K562 (cell line): ENCODE results near the gene PLA2G4C. TPM values are rescaled to one million over a fixed set of nuclear protein-coding genes. Genes with fewer than 3 reads are reported as not detected.
A peak's percentile ranks its signal among the peaks of the same experiment; 100 is the strongest.

ENCODE experiments used
- CREB1 ChIP-seq, 2 experiments: sonication (generic) in 1 of 2; formaldehyde crosslinking in 1 of 2; IDR thresholded peaks; 2 replicates each; pipeline versions ENCODE4 v1.6.1 to v1.8.0; 2012 to 2022; ENCODE audit warnings: inconsistent platforms in 1 of 2, mild to moderate bottlenecking in 1 of 2, missing genetic modification reagents in 1 of 2, moderate library complexity in 1 of 2
- DPF2 ChIP-seq: fragments of 450-650 bp; IDR thresholded peaks from 2 replicates; pipeline ENCODE4 v1.6.1; 2016
- EHMT2 ChIP-seq: fragments of 450-650 bp; IDR thresholded peaks from 2 replicates; pipeline ENCODE4 v1.6.1; 2018; ENCODE audit warnings: antibody characterized with exemption
- MIER1 ChIP-seq: fragments of 450-650 bp; IDR thresholded peaks from 2 replicates; pipeline ENCODE4 v1.6.1; 2016; ENCODE audit warnings: antibody characterized with exemption, mild to moderate bottlenecking, low read depth
- NRF1 ChIP-seq, 2 experiments: fragments of 450-650 bp; IDR thresholded peaks in 1 of 2; conservative IDR thresholded peaks in 1 of 2; 2 replicates each; pipeline ENCODE4 v1.6.1; 2014; ENCODE audit warnings: mild to moderate bottlenecking in 2 of 2
- RBFOX2 ChIP-seq: fragments of 200-400 bp; formaldehyde crosslinking; IDR thresholded peaks from 2 replicates; pipeline ENCODE4 v1.6.1; 2017; ENCODE audit warnings: low read depth, mild to moderate bottlenecking, low read length, moderate library complexity
- ZFX ChIP-seq: sonication (generic); formaldehyde crosslinking; IDR thresholded peaks from 2 replicates; pipeline ENCODE4 v1.8.0; 2022; ENCODE audit warnings: mild to moderate bottlenecking, missing genetic modification reagents, moderate library complexity
- ZNF146 ChIP-seq: IDR thresholded peaks from one replicate; pipeline ENCODE4 v1.6.1; 2018; ENCODE audit warnings: missing compliant biosample characterization; ENCODE audit not compliant: unreplicated experiment
- ZNF184 ChIP-seq: sonication (generic); formaldehyde crosslinking; IDR thresholded peaks from 2 replicates; pipeline ENCODE4 v1.5.0; 2020; ENCODE audit warnings: missing genetic modification reagents
- ZNF212 ChIP-seq: fragments of 450-650 bp; formaldehyde crosslinking; IDR thresholded peaks from 2 replicates; pipeline ENCODE4 v1.4.0; 2020; ENCODE audit warnings: mild to moderate bottlenecking
- ZNF407 ChIP-seq: fragments of 450-650 bp; IDR thresholded peaks from 2 replicates; pipeline ENCODE4 v1.6.1; 2016; ENCODE audit warnings: low read depth
- ZNF511 ChIP-seq: sonication (generic); formaldehyde crosslinking; IDR thresholded peaks from 2 replicates; pipeline ENCODE4 v1.8.0; 2022; ENCODE audit warnings: mild to moderate bottlenecking, missing genetic modification reagents
- polyA plus RNA-seq, 8 experiments: library from polyadenylated mRNA; depleted of rRNA in 4 of 8; stranded (reverse) in 5 of 8; unstranded in 3 of 8; fragments of >200 nt; fragmentation: Nextera tagmentation in 2 of 8; fragmentation: Illumina TruSeq in 1 of 8; extraction: Ambion mirVana in 2 of 8; extraction: Trizol in 1 of 8; gene quantifications; 2 replicates each; pipeline versions ENCODE4 v1.2.1 to v1.2.3, GENCODE V29; 2011 to 2014; ENCODE audit warnings: inconsistent platforms in 1 of 8, missing spikeins in 1 of 8
- total RNA-seq, 7 experiments: library from RNA; depleted of rRNA in 6 of 7; stranded (reverse); fragments of >200 nt in 6 of 7; fragmentation: Illumina TruSeq in 2 of 7; extraction: Trizol in 2 of 7; gene quantifications; 2 replicates each; pipeline versions ENCODE4 v1.2.1 to v1.2.3, GENCODE V29; 2011 to 2021; ENCODE audit warnings: low replicate concordance in 1 of 7
- TF ChIP-seq, protein P1 (sequence below): fragments of 450-650 bp; IDR thresholded peaks from 2 replicates; pipeline ENCODE4 v1.6.1; 2016; ENCODE audit warnings: borderline replicate concordance
- TF ChIP-seq, protein P2 (sequence below): sonication (generic); formaldehyde crosslinking; IDR thresholded peaks from 2 replicates; pipeline ENCODE4 v1.9.0; 2022; ENCODE audit warnings: mild to moderate bottlenecking, missing genetic modification reagents

PLA2G4C gene
- total and polyA plus RNA-seq, 9 of the 15 experiments (the other 6 are each of a cell fraction or from before 2014, with no cell fraction given): 0.27 to 0.35 (median 0.35) TPM; not detected in 6

DNA sequence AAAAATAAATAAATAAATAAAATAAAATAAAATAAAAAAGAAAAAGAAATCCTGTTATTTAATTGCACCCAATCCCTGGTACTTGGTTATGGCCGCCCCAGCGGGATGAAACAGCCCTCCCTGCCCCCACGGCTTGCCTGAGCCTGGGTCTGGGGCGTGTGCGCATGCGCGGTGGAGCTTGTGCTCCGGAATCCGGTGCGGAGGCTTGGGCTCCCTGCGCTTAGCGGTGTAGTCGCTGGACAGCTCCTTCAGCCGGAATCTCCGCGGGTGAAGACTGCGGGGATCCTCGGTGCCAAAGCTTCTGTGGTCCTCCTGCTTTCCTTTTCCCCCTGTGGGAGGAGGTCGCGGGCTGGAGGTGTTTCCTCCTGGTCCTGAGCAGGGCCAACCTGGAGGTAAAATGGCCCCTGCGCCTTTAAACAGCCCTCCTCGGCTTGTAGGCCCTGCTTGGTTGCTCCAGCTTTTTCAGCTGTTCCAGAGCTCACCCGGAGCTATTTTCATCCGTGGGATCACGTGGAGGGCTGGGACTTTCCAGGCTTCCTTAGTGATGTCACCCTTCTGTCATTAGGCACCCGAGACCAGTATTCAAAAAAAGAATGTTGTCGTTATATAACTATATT, at the start of gene PLA2G4C (continued):
- TF ChIP-seq ZNF184 (CRISPR knock-in tag): no peak
- no peak for TF ChIP-seq CREB1 (IDR thresholded peaks at IDR 0.05)
- TF ChIP-seq CREB1 (CRISPR knock-in tag; IDR thresholded peaks at IDR 0.05): peak; percentile 30; the same call in 1 of the 2 replicates
- TF ChIP-seq RBFOX2: peak; percentile 70
- TF ChIP-seq NRF1 (conservative IDR thresholded peaks at IDR 0.05 in 1 of 2, IDR thresholded peaks at IDR 0.05 in 1 of 2): peak; percentile 94 to 95
- TF ChIP-seq EHMT2: peak; percentile 93
- 0 out of 2 replicates have a peak, but pooled peaks have one; percentile 24 for TF ChIP-seq DPF2
- TF ChIP-seq, protein P1, sequence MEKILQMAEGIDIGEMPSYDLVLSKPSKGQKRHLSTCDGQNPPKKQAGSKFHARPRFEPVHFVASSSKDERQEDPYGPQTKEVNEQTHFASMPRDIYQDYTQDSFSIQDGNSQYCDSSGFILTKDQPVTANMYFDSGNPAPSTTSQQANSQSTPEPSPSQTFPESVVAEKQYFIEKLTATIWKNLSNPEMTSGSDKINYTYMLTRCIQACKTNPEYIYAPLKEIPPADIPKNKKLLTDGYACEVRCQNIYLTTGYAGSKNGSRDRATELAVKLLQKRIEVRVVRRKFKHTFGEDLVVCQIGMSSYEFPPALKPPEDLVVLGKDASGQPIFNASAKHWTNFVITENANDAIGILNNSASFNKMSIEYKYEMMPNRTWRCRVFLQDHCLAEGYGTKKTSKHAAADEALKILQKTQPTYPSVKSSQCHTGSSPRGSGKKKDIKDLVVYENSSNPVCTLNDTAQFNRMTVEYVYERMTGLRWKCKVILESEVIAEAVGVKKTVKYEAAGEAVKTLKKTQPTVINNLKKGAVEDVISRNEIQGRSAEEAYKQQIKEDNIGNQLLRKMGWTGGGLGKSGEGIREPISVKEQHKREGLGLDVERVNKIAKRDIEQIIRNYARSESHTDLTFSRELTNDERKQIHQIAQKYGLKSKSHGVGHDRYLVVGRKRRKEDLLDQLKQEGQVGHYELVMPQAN: peak; percentile 66; the same call in 1 of the 2 replicates
- no peak for TF ChIP-seq ZNF146 (CRISPR knock-in tag)
- TF ChIP-seq MIER1: peak; percentile 87
- TF ChIP-seq, protein P2, sequence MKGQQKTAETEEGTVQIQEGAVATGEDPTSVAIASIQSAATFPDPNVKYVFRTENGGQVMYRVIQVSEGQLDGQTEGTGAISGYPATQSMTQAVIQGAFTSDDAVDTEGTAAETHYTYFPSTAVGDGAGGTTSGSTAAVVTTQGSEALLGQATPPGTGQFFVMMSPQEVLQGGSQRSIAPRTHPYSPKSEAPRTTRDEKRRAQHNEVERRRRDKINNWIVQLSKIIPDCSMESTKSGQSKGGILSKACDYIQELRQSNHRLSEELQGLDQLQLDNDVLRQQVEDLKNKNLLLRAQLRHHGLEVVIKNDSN: peak; percentile 58; the same call in 1 of the 2 replicates
- TF ChIP-seq ZFX (CRISPR knock-in tag): peak; percentile 58
- 0 out of 2 replicates have a peak, but pooled peaks have one; percentile 39 for TF ChIP-seq ZNF511 (CRISPR knock-in tag)
- peak; percentile 61; the same call in 1 of the 2 replicates for TF ChIP-seq ZNF407
- TF ChIP-seq ZNF212 (CRISPR knock-in tag): no peak
